Activated CD4-positive, alpha-beta T cell treated with anti-CD3 and anti-CD28 coated beads, Interleukin-2, Interleukin-4, amounts not matched to agents 100 ng/mL and 50 ng/mL, durations not matched to agents 16 hours and 8 hours (primary cell): Measurements from ENCODE around the gene KRT33A.

Source experiments
- DNase-seq: peaks from one replicate; pipeline ENCODE4 v3.0.0-alpha.2; 2020; ENCODE audit warnings: low spot score

KRT33A gene

GRCh38 chr17:41329279-41329948, 21.2 kb downstream of the KRT33A start:
- peak; percentile 38 for DNase-seq

- no peak for DNase-seq
Measured at GRCh38 chr17:41328207-41328606, 22.4 kb downstream of the KRT33A start.

GRCh38 chr17:41327411-41328120, 23.1 kb downstream of the KRT33A start:
- no peak for DNase-seq

- no peak for DNase-seq
Measured at GRCh38 chr17:41326173-41327145, 24.2 kb downstream of the KRT33A start.

GRCh38 chr17:41325611-41326010, 25.0 kb downstream of the KRT33A start:
- DNase-seq = no peak

GRCh38 chr17:41325126-41325525, 25.5 kb downstream of the KRT33A start:
- DNase-seq = no peak

GRCh38 chr17:41324180-41325075, 26.2 kb downstream of the KRT33A start:
- no peak for DNase-seq

- DNase-seq = no peak
Measured at GRCh38 chr17:41322903-41323895, 27.4 kb downstream of the KRT33A start.

- DNase-seq = peak; percentile 40
Measured at GRCh38 chr17:41322094-41322902, 28.3 kb downstream of the KRT33A start.

- no peak for DNase-seq
Measured at GRCh38 chr17:41318231-41318630, 32.4 kb downstream of the KRT33A start.

- no peak for DNase-seq
Measured at GRCh38 chr17:41315814-41316445, 34.7 kb downstream of the KRT33A start.

- no peak for DNase-seq
Measured at GRCh38 chr17:41315204-41315794, 35.3 kb downstream of the KRT33A start, which contains the start of gene KRTAP17-1. KRTAP17-1 (minus strand) TSS chr17:41315710; CDS start chr17:41315650, 60 bp downstream.

GRCh38 chr17:41311111-41311510, 39.5 kb downstream of the KRT33A start:
- DNase-seq = no peak

GRCh38 chr17:41308918-41309359, 41.7 kb downstream of the KRT33A start, which contains the start of gene KRTAP16-1:
KRTAP16-1 (minus strand) TSS chr17:41309309; CDS start chr17:41309253, 56 bp downstream.
- peak; percentile 22 for DNase-seq

GRCh38 chr17:41308251-41308917, 42.2 kb downstream of the KRT33A start:
- DNase-seq = peak; percentile 80

- DNase-seq = no peak
Measured at GRCh38 chr17:41307647-41308046, 43.0 kb downstream of the KRT33A start.

- DNase-seq = no peak
Measured at GRCh38 chr17:41304091-41304490, 46.5 kb downstream of the KRT33A start.
